GM12878 (cell line): Measurements from ENCODE around the gene ESCO1. TPM values are rescaled to one million over a fixed set of nuclear protein-coding genes. Genes with fewer than 3 reads are reported as not detected.

Experiments used
- ATAC-seq: fragments of 200-7000 bp; cut with Tn5 transposase; 3 replicates; pipeline ENCODE4 v1.9.1; 2020; ENCODE audit warnings: mild to moderate bottlenecking, moderate library complexity
- BruUV-seq: library from RNA; stranded (reverse); fragments of 400-500 nt; replicated peaks from 2 replicates; lab custom pipeline; 2021; lab: Mats Ljungman, UMichigan
- CTCF ChIA-PET: fragments of 300-600 bp; sonication (Branson Sonifier 250); formaldehyde crosslinking; extraction: SDS; loops from one replicate; lab custom pipeline; 2021; ENCODE audit warnings: inconsistent platforms; lab: Yijun Ruan, JAX
- POLR2A ChIA-PET: fragments of 350-600 bp; formaldehyde crosslinking; extraction: SDS; loops from one replicate; lab custom pipeline; 2021; ENCODE audit warnings: inconsistent platforms; lab: Charles Lee
- RAD21 ChIA-PET: fragments of 300-600 bp; sonication (Branson Sonifier 250); formaldehyde crosslinking; loops from one replicate; lab custom pipeline; 2023; ENCODE audit warnings: antibody characterized with exemption; ENCODE audit not compliant: unreplicated experiment; lab: Charles Lee
- SMC1A ChIA-PET: fragments of 300-600 bp; sonication (Branson Sonifier 250); formaldehyde crosslinking; loops from one replicate; lab custom pipeline; 2023; ENCODE audit not compliant: unreplicated experiment, uncharacterized antibody; lab: Charles Lee
- DNase-seq: peaks from one replicate; pipeline ENCODE4 v3.0.0-alpha.2; 2011; ENCODE audit warnings: low read depth, low spot score
- FAIRE-seq: peaks from 3 replicates; lab custom pipeline; 2011; peaks lifted over from hg19 to GRCh38; lab: Jason Lieb, UNC
- H2AFZ ChIP-seq: 2 replicates; pipeline ENCODE4 v1.6.0; 2011; ENCODE audit warnings: low read depth, low read length, control low read depth; ENCODE audit not compliant: control insufficient read depth
- H3K27ac ChIP-seq: 2 replicates; pipeline ENCODE4 v1.5.1; 2011; ENCODE audit warnings: control low read depth; ENCODE audit not compliant: control insufficient read depth, insufficient read depth
- H3K27me3 ChIP-seq, 2 experiments: replicated peaks in 1 of 2; 2 replicates each; pipeline versions ENCODE4 v1.6.0 to v1.6.1; 2011; ENCODE audit warnings: low read length in 1 of 2; ENCODE audit not compliant: control insufficient read depth in 2 of 2, insufficient read depth in 2 of 2
- H3K36me3 ChIP-seq, 2 experiments: 2 replicates each; pipeline ENCODE4 v1.5.1; 2011; ENCODE audit warnings: low read length in 1 of 2; ENCODE audit not compliant: control insufficient read depth in 2 of 2, insufficient read depth in 2 of 2
- H3K4me1 ChIP-seq: 2 replicates; pipeline ENCODE4 v1.6.1; 2011; ENCODE audit warnings: mild to moderate bottlenecking, low read length, moderate library complexity, mixed read lengths; ENCODE audit not compliant: control insufficient read depth, insufficient read depth
- H3K4me2 ChIP-seq: 2 replicates; pipeline ENCODE4 v1.6.0; 2011; ENCODE audit warnings: control low read depth; ENCODE audit not compliant: control insufficient read depth, insufficient read depth
- H3K4me3 ChIP-seq: fragments of 200-600 bp; sonication (generic); 2 replicates; pipeline ENCODE4 v1.5.1; 2016
- H3K79me2 ChIP-seq: 2 replicates; pipeline ENCODE4 v1.6.0; 2011; ENCODE audit warnings: low read length; ENCODE audit not compliant: control insufficient read depth, insufficient read depth
- H3K9ac ChIP-seq: 2 replicates; pipeline ENCODE4 v1.8.0; 2011; ENCODE audit warnings: low read length, control low read depth, mixed read lengths; ENCODE audit not compliant: control insufficient read depth, insufficient read depth
- H3K9me3 ChIP-seq: replicated peaks from 3 replicates; pipeline ENCODE4 v1.5.1; 2011; ENCODE audit warnings: mild to moderate bottlenecking, low read length; ENCODE audit not compliant: control insufficient read depth, insufficient read depth
- H4K20me1 ChIP-seq: 2 replicates; pipeline ENCODE4 v1.6.0; 2011; ENCODE audit not compliant: control insufficient read depth, insufficient read depth
- CREM ChIP-seq: IDR thresholded peaks from 2 replicates; pipeline ENCODE4 v1.6.1; 2014; ENCODE audit warnings: antibody characterized with exemption, low read depth
- GABPA ChIP-seq: IDR thresholded peaks from 2 replicates; pipeline ENCODE4 v1.6.1; 2014; ENCODE audit warnings: antibody characterized with exemption, low read depth, mild to moderate bottlenecking, inconsistent platforms
- HDAC6 ChIP-seq: fragments of 200-600 bp; sonication (generic); IDR thresholded peaks from one replicate; pipeline ENCODE4 v1.8.0; 2017; ENCODE audit warnings: antibody characterized with exemption; ENCODE audit not compliant: unreplicated experiment
- MYB ChIP-seq: fragments of 150-350 bp; IDR thresholded peaks from 2 replicates; pipeline ENCODE4 v1.6.1; 2014; ENCODE audit warnings: mild to moderate bottlenecking, low read depth, low read length, borderline replicate concordance
- NFIC ChIP-seq: IDR thresholded peaks from 2 replicates; pipeline ENCODE4 v1.6.1; 2012; ENCODE audit warnings: low read depth, mild to moderate bottlenecking, inconsistent platforms, low read length, moderate library complexity
- SIN3A ChIP-seq: IDR thresholded peaks from 2 replicates; pipeline ENCODE4 v1.6.1; 2012; ENCODE audit warnings: low read depth, low read length, improper control_type of control experiment
- ZNF207 ChIP-seq: fragments of 450-650 bp; IDR thresholded peaks from 2 replicates; pipeline ENCODE4 v1.6.1; 2014; ENCODE audit warnings: antibody characterized with exemption, mild to moderate bottlenecking, borderline replicate concordance
- WGBS: methylation state at CpG from one replicate; pipeline ENCODE4 v1.1.6; 2016; ENCODE audit warnings: low lambda C conversion rate; ENCODE audit not compliant: insufficient replicate concordance, insufficient coverage; ENCODE audit errors: missing lambda C conversion rate; 5-methylcytosine and 5-hydroxymethylcytosine counted together
- in situ Hi-C: fragments of 300-500 bp; cut with MboI; formaldehyde crosslinking; loops from 9 replicates; pipeline ENCODE4 v1.14.3; 2018; ENCODE audit warnings: mixed read lengths
- intact Hi-C: fragments of 100-400 bp; cut with micrococcal nuclease; formaldehyde crosslinking; loops from one replicate; pipeline ENCODE4 v1.14.2; 2022; ENCODE audit not compliant: unreplicated experiment
- polyA plus RNA-seq, 11 experiments: library from polyadenylated mRNA; depleted of rRNA in 4 of 11; unstranded in 6 of 11; stranded (reverse) in 5 of 11; fragments of >200 nt; fragmentation: Nextera tagmentation in 4 of 11; fragmentation: Illumina TruSeq in 1 of 11; extraction: Ambion mirVana in 4 of 11; extraction: Trizol in 1 of 11; gene quantifications; 1 replicate in 1 of 11; 2 replicates in 10 of 11; pipeline versions ENCODE4 v1.2.1 to v1.2.3, GENCODE V29; 2011 to 2016; ENCODE audit warnings: inconsistent platforms in 2 of 11, missing spikeins in 2 of 11, low read depth in 1 of 11
- total RNA-seq, 4 experiments: library from RNA; depleted of rRNA in 3 of 4; stranded (reverse); fragments of >200 nt in 3 of 4; fragmentation: Illumina TruSeq in 1 of 4; extraction: Trizol in 1 of 4; gene quantifications; 2 replicates each; pipeline versions ENCODE4 v1.2.1 to v1.2.3, GENCODE V29; 2013 to 2021
- TF ChIP-seq, protein P1 (sequence below): fragments of 450-650 bp; IDR thresholded peaks from 2 replicates; pipeline ENCODE4 v1.6.1; 2018; ENCODE audit warnings: borderline replicate concordance, mild to moderate bottlenecking; ENCODE audit not compliant: partially characterized antibody
- TF ChIP-seq, protein P2 (sequence below): fragments of 150-350 bp; IDR thresholded peaks from 2 replicates; pipeline ENCODE4 v1.6.1; 2014; ENCODE audit warnings: mild to moderate bottlenecking, low read depth, low read length
- TF ChIP-seq, protein P3 (sequence below): fragments of 450-650 bp; IDR thresholded peaks from 2 replicates; pipeline ENCODE4 v1.6.1; 2016; ENCODE audit warnings: mild to moderate bottlenecking
- TF ChIP-seq, protein P4 (sequence below): fragments of 450-650 bp; IDR thresholded peaks from 2 replicates; pipeline ENCODE4 v1.6.1; 2016; ENCODE audit warnings: mild to moderate bottlenecking
- TF ChIP-seq, protein P5 (sequence below): fragments of 450-650 bp; IDR thresholded peaks from 2 replicates; pipeline ENCODE4 v1.6.1; 2017; ENCODE audit warnings: mild to moderate bottlenecking
- TF ChIP-seq, protein P6 (sequence below): IDR thresholded peaks from 2 replicates; pipeline ENCODE4 v1.6.1; 2012; ENCODE audit warnings: low read depth, low read length, improper control_type of control experiment

Gene ESCO1
- total and polyA plus RNA-seq, 10 of the 15 experiments (the other 5 are each of a cell fraction or from before 2014, with no cell fraction given) = 8.6 to 22.4 (median 12.4) TPM

DNA sequence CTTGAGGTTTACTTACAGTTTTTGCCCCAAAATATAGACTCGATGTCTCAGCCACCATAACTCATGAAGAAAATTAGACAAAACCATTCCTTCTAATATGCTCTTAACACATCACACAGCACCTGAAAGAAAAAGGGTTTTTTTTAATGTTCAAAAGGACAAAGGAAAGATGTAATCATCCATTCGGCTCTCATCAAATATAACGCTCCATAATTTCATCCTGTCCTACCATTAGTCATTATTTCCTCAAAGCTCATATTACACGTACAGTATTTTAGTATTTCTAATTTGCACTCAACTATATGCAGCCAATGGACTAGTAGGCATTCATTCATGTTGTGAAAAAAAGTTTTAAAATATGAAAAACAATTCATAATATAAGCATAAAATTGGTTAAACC, 24.8 kb downstream of the ESCO1 start:
- Histone ChIP-seq H3K36me3 (peaks cover 1 to 6% of the 10 kb centered on the region in 2 experiments; a peak in 3 of 4 replicates), H3K9ac (no peak overlapping the region), H3K4me2 (no peak overlapping the region)
- ATAC-seq = no peak
- POLR2A ChIA-PET = interaction anchor here (1.0 kb wide), 1 partner anchor 21 kb away, joined by 3 read pairs; no protein-coding TSS in a partner anchor
- CTCF ChIA-PET = no interaction called here
- 86% methylated on average over 4 of the region's 4 CpGs for WGBS
- RAD21 ChIA-PET = interaction anchor here (0.6 kb wide), 1 partner anchor 163 kb away, joined by 4 read pairs; no protein-coding TSS in a partner anchor
- no peak for FAIRE-seq
- no peak for TF ChIP-seq NFIC
- TF ChIP-seq, protein P1, sequence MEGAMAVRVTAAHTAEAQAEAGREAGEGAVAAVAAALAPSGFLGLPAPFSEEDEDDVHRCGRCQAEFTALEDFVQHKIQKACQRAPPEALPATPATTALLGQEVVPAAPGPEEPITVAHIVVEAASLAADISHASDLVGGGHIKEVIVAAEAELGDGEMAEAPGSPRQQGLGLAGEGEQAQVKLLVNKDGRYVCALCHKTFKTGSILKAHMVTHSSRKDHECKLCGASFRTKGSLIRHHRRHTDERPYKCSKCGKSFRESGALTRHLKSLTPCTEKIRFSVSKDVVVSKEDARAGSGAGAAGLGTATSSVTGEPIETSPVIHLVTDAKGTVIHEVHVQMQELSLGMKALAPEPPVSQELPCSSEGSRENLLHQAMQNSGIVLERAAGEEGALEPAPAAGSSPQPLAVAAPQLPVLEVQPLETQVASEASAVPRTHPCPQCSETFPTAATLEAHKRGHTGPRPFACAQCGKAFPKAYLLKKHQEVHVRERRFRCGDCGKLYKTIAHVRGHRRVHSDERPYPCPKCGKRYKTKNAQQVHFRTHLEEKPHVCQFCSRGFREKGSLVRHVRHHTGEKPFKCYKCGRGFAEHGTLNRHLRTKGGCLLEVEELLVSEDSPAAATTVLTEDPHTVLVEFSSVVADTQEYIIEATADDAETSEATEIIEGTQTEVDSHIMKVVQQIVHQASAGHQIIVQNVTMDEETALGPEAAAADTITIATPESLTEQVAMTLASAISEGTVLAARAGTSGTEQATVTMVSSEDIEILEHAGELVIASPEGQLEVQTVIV = no peak
- no peak for TF ChIP-seq SIN3A
- TF ChIP-seq, protein P2, sequence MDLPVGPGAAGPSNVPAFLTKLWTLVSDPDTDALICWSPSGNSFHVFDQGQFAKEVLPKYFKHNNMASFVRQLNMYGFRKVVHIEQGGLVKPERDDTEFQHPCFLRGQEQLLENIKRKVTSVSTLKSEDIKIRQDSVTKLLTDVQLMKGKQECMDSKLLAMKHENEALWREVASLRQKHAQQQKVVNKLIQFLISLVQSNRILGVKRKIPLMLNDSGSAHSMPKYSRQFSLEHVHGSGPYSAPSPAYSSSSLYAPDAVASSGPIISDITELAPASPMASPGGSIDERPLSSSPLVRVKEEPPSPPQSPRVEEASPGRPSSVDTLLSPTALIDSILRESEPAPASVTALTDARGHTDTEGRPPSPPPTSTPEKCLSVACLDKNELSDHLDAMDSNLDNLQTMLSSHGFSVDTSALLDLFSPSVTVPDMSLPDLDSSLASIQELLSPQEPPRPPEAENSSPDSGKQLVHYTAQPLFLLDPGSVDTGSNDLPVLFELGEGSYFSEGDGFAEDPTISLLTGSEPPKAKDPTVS = no peak
- TF ChIP-seq CREM = no peak
- TF ChIP-seq HDAC6 = no peak
- TF ChIP-seq GABPA = no peak
- TF ChIP-seq ZNF207 = no peak
- TF ChIP-seq, protein P3, sequence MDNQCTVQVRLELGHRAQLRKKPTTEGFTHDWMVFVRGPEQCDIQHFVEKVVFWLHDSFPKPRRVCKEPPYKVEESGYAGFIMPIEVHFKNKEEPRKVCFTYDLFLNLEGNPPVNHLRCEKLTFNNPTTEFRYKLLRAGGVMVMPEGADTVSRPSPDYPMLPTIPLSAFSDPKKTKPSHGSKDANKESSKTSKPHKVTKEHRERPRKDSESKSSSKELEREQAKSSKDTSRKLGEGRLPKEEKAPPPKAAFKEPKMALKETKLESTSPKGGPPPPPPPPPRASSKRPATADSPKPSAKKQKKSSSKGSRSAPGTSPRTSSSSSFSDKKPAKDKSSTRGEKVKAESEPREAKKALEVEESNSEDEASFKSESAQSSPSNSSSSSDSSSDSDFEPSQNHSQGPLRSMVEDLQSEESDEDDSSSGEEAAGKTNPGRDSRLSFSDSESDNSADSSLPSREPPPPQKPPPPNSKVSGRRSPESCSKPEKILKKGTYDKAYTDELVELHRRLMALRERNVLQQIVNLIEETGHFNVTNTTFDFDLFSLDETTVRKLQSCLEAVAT = no peak
- TF ChIP-seq, protein P4, sequence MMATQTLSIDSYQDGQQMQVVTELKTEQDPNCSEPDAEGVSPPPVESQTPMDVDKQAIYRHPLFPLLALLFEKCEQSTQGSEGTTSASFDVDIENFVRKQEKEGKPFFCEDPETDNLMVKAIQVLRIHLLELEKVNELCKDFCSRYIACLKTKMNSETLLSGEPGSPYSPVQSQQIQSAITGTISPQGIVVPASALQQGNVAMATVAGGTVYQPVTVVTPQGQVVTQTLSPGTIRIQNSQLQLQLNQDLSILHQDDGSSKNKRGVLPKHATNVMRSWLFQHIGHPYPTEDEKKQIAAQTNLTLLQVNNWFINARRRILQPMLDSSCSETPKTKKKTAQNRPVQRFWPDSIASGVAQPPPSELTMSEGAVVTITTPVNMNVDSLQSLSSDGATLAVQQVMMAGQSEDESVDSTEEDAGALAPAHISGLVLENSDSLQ = no peak
- TF ChIP-seq MYB = no peak
- TF ChIP-seq, protein P5, sequence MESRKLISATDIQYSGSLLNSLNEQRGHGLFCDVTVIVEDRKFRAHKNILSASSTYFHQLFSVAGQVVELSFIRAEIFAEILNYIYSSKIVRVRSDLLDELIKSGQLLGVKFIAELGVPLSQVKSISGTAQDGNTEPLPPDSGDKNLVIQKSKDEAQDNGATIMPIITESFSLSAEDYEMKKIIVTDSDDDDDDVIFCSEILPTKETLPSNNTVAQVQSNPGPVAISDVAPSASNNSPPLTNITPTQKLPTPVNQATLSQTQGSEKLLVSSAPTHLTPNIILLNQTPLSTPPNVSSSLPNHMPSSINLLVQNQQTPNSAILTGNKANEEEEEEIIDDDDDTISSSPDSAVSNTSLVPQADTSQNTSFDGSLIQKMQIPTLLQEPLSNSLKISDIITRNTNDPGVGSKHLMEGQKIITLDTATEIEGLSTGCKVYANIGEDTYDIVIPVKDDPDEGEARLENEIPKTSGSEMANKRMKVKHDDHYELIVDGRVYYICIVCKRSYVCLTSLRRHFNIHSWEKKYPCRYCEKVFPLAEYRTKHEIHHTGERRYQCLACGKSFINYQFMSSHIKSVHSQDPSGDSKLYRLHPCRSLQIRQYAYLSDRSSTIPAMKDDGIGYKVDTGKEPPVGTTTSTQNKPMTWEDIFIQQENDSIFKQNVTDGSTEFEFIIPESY = no peak
- TF ChIP-seq, protein P6, sequence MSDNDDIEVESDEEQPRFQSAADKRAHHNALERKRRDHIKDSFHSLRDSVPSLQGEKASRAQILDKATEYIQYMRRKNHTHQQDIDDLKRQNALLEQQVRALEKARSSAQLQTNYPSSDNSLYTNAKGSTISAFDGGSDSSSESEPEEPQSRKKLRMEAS = no peak
- TF ChIP-seq, all 136 proteins: peak for 0
- Histone ChIP-seq H3K27ac (no peak overlapping the region), H3K79me2 (no peaks in the 10 kb centered on the region), H2AFZ (no peak overlapping the region), H3K4me1 (no peaks in the 10 kb centered on the region), H3K9me3 (no peaks in the 10 kb centered on the region), H3K4me3 (no peak overlapping the region), H3K27me3 (no peaks in the 10 kb centered on the region), H4K20me1 (no peaks in the 10 kb centered on the region)
- intact Hi-C loops (no loop called here), in situ Hi-C loops (no loop called here)
- DNase-seq = no peak
- no TSS peak for BruUV-seq
- SMC1A ChIA-PET = no interaction called here
